Muscle of back (tissue), 13 donors: ENCODE results near the gene MPEG1. TPM values are rescaled to one million over a fixed set of nuclear protein-coding genes. Genes with fewer than 3 reads are reported as not detected.

Source experiments
- DNase-seq, 3 donors: peaks; one replicate each; pipeline versions ENCODE4 v3.0.0 to v3.0.0-alpha.2; 2013
- long read RNA-seq, 9 donors: transcript quantifications; one replicate each; lab custom pipeline, GENCODE V29; 2026
- polyA plus RNA-seq, 10 donors: library from polyadenylated mRNA; unstranded; fragments of 120-200 nt; gene quantifications; one replicate each; pipeline ENCODE4 v1.2.1, GENCODE V29; 2013; ENCODE audit not compliant: insufficient read length in 10 of 10

MPEG1 gene
- polyA plus RNA-seq, result 10 to 100 TPM in 8 of 10 donors, 1 to 10 TPM in 2; 9.2 to 16.5 (median 12.1) TPM
- long read RNA-seq, donor 1, full-length matches to known transcripts, result 14 of 14 reads
- long read RNA-seq, donor 1, partial matches to known transcripts, result 0 of 14 reads
- long read RNA-seq, donor 1, other reads (novel, unspliced or antisense), result 0 of 14 reads
- long read RNA-seq, donor 2, full-length matches to known transcripts, result 11 of 11 reads
- long read RNA-seq, donor 2, partial matches to known transcripts, result 0 of 11 reads
- long read RNA-seq, donor 2, other reads (novel, unspliced or antisense), result 0 of 11 reads
- long read RNA-seq, donor 3, result 0 reads
- long read RNA-seq, donor 4, full-length matches to known transcripts, result 9 of 9 reads
- long read RNA-seq, donor 4, partial matches to known transcripts, result 0 of 9 reads
- long read RNA-seq, donor 4, other reads (novel, unspliced or antisense), result 0 of 9 reads
- long read RNA-seq, donor 5, full-length matches to known transcripts, result 32 of 32 reads
- long read RNA-seq, donor 5, partial matches to known transcripts, result 0 of 32 reads
- long read RNA-seq, donor 5, other reads (novel, unspliced or antisense), result 0 of 32 reads
- long read RNA-seq, donor 6, full-length matches to known transcripts, result 24 of 24 reads
- long read RNA-seq, donor 6, partial matches to known transcripts, result 0 of 24 reads
- long read RNA-seq, donor 6, other reads (novel, unspliced or antisense), result 0 of 24 reads
- long read RNA-seq, donor 7, full-length matches to known transcripts, result 16 of 16 reads
- long read RNA-seq, donor 7, partial matches to known transcripts, result 0 of 16 reads
- long read RNA-seq, donor 7, other reads (novel, unspliced or antisense), result 0 of 16 reads
- long read RNA-seq, donor 8, full-length matches to known transcripts, result 17 of 17 reads
- long read RNA-seq, donor 8, partial matches to known transcripts, result 0 of 17 reads
- long read RNA-seq, donor 8, other reads (novel, unspliced or antisense), result 0 of 17 reads
- long read RNA-seq, donor 9, full-length matches to known transcripts, result 3 of 3 reads
- long read RNA-seq, donor 9, partial matches to known transcripts, result 0 of 3 reads
- long read RNA-seq, donor 9, other reads (novel, unspliced or antisense), result 0 of 3 reads

DNA sequence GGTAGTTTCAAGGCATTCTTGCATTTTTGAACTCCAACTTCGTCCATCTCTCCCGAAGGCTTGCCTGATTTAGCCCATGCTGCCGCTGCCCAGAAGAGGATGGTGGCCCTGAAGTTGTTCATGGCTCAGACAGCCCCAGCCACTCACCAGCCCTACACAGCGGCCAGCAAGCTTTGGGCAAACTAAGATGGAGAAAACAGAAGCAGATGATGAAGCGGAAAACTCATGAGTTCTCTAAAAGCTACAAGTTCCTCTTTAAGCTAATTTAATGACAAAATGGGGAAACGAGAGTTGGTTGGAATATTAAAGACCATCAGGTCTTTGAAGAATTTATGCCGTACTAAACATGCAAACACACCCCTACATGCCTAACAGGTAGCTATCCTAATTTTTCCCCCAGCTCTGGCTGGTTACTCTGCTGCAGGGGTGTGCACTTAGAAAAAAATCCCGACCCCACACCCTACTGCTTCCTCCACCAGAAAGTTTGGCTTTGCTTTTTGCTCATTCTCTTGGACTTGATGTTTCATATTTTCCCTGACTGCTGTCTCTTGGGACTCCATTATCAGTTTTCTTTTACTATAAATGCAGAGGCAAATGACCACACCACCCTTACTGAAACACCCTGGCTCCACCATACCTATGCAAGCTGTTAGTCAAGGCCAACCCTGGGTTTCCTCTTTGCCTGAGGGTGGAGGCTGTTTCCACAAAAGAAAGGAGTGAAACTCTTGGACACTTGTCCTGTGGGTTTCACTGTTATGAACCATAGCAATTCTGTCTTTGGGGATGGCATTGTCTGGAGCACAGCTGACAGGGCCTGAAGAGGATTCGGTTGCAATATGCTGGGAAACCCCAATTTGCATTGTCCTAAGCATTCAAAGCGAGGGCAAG lies at the start of gene MPEG1:
Gene MPEG1 (minus strand): TSS at position 184 of the 888 bp plus-strand sequence. CDS start 62 bp downstream, at position 122.
- no peak for DNase-seq

DNA sequence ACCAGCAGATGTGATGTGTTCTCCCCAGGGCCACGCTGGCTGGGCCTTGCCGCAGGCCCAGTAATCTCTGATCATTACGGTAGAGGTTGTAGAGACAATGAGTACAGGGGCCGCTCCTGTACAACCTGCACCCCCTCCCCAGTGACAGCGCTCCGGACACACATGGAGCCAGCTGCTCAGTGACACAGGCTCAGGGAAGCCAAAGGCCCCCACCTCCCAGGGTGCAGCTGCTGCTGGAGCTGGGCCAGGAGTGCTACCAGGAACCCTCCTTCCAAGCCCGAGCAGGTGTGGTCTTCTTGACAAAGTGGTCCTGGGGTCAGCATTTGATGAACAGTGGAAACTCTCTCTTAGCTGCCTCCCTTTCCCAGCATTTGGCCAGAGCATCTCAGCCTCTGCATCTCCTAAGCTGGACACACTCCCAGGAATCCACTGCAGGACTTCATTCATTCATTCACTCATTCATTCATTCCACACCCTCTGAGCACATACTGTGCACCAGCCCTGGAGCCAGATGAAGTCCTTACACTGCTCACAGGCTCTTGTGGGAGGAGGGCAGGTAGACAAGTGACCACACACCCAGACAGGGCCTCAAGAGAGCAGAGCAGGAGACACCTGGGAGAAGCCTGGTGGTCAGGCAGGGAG lies 49.6 kb upstream of the MPEG1 start:
- DNase-seq, result peak in 2 of 3 donors; percentile 11 to 33

GRCh38 chr11:59261150-59261549 lies 48.4 kb upstream of the MPEG1 start:
- no peak for DNase-seq

DNA sequence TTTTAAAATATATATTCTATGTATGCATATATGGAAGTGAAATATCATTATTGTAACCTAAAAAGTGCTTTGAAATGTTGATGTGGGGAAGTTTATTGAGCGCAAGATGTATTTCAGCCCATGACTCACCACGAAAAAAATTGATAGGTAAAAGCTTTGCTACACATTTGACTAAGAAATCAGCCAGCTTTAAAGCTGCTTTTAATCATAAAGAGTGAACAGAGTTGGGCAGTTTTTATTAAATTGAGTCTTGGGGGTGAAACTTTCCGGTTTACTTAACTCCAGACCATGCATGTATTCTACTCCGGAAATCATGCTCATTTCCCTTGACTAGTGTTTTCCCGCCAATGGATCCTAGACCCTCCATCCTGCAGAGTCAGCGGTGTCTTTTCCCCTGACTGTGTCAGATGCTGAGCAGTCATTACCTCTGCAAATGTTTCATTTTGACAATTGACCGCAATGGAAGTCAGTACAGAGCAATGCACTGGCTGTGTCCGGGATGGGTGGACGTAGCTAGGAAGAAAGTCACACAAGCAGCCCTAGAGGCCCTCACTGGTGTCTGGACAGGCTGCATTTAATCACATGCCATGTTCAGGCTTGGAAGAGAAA lies 47.2 kb upstream of the MPEG1 start:
- no peak for DNase-seq

GRCh38 chr11:59259047-59259446 lies 46.3 kb upstream of the MPEG1 start:
- no peak for DNase-seq

DNA sequence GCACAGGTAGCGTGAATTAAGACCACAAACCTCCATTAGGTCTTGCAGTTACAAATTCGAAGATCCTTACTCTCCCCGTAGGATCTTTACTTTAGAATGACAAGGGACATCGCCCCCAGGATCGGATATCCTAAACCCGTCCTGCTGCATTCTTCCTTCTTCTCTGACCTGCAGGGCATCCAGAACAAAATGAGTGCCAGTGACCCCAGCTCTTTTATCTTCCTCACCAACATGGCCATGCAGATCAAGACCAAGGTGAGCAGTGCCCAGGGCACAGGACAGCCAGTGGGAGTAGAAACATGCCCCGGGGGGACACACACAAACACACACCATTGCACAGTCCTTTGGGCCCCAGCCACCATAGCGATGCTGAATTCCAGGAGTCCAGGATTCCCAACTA lies 42.6 kb upstream of the MPEG1 start:
- no peak for DNase-seq

DNA sequence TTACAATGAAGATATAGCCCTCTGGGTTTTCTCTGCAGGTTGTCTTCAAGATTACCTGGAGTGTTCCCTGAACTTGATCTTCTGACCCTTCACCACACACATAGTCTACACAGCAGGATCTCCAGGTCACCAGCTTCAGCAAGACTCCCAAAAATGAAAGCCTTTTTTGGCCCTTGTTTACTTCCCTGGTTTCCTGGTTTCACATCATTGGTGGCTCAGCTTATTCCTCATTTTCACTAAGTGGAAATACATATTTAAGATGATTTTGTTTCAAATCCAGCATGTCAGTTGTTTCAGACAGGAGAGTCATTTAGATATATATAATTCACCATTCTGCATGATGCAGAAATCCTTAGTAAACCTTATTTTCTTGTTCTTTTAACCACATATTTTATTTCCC lies 41.6 kb upstream of the MPEG1 start:
- no peak for DNase-seq

- no peak for DNase-seq
Observed at GRCh38 chr11:59253001-59253400, 40.3 kb upstream of the MPEG1 start.

- no peak for DNase-seq
Observed at GRCh38 chr11:59249535-59249934, 36.8 kb upstream of the MPEG1 start.

DNA sequence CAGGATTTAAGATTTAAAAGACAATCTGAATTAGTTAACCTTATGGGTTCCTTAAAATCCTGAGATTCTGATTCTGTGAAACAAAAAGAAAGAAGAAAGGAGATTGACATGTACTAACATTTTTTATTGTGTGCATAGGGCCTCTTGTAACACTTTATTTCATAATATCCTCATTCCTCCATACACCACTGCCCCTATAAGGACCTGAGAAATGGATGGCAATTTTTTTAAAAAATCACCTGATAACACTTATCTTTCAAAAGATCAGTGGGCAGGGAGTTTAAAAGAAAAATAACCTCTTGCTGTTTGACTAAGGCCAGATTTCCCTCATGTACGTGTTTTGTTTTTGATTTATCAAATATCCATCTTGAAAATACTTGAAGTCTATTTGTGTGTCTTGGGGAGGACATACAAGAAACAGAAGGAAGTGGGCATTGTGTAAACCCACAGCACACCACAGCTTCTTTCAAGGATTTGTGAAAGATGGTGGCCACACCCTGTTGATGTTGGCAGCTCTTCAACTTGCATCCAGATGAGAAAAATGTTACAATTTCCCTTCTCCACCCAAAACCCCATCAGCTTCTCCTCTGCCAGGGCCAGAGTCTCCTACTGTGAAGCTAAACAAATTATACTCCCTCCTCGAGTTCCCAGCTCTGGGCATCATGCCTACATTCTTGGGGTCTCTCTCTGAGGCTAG lies 35.0 kb upstream of the MPEG1 start:
- peak; percentile 3 to 35 (median 34) for DNase-seq

- no peak for DNase-seq
Observed at GRCh38 chr11:59243633-59244032, 30.9 kb upstream of the MPEG1 start.

- no peak for DNase-seq
Observed at GRCh38 chr11:59240322-59240721, 27.6 kb upstream of the MPEG1 start.

- no peak for DNase-seq
Observed at GRCh38 chr11:59226396-59226795, 13.7 kb upstream of the MPEG1 start.

GRCh38 chr11:59225017-59225416 lies 12.3 kb upstream of the MPEG1 start:
- no peak for DNase-seq

DNA sequence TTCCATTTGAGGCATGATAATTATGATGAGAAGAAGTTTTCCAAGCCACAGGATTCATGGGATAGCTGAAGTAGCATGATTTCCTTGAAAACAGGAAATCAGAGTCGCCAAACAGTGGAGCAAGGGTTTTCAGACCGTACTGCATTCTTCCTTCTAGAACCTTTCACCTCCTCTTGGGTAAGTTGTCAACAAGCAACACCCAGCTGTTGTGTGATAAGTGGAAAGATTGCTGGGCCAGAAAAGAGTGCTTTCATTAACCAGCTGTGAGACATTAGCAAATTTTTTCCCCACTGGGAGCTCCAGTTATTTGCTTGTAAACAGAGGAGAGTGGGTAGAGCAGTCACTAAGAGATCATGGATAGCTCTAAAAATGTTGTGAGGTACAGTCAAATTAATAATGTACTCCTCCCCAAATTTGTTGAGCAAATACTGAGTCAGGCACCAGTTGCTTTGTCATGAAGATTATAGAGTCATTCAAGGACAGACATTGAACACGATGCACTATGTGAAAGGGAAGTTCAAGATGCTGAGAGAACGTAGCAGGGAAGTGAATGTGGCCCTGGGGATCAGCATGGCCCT lies 11.7 kb upstream of the MPEG1 start:
- peak in 2 of 3 donors; percentile 36 to 56 for DNase-seq

GRCh38 chr11:59223611-59224010 lies 10.9 kb upstream of the MPEG1 start:
- DNase-seq, result no peak

DNA sequence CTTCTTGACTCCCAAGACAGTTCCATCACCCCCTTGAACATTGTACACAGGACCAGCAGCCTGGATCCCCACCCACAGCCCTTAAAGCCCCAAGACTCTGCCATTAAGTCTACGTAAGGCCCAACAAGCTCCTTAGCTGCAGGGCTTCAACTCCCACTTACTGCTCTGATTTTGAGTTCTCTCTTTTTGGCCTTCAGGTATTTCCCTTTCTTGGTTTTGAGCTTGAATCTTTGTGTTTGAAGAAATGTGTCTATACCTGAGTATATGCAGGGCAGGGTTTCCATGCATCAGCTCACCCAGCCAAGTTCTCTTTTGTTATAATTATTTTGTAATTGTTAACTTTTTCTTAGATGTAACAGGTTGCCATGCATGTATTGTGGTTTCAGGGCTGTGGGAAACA lies 10.4 kb upstream of the MPEG1 start:
- DNase-seq, result no peak

GRCh38 chr11:59222464-59223060 lies 9.8 kb upstream of the MPEG1 start:
- no peak for DNase-seq

GRCh38 chr11:59221441-59221840 lies 8.7 kb upstream of the MPEG1 start:
- DNase-seq, result no peak
